Astrocyte of the spinal cord (primary cell): ENCODE results near the gene SPI1.

Source experiments
- DNase-seq: peaks from one replicate; pipeline ENCODE4 v3.0.0; 2011; ENCODE audit warnings: low read depth, low spot score
- H3K4me3 ChIP-seq: 2 replicates; pipeline ENCODE4 v1.5.1; 2011; ENCODE audit warnings: low read depth, mild to moderate bottlenecking, low read length, moderate library complexity
- CTCF ChIP-seq: IDR thresholded peaks from 2 replicates; pipeline ENCODE4 v1.5.1; 2012; ENCODE audit warnings: low read depth, mild to moderate bottlenecking, low read length, inconsistent platforms
- in situ Hi-C: cut with HindIII; loops from 2 replicates; pipeline ENCODE4 v1.10.0; 2017; ENCODE audit warnings: low sequenced_read_pairs

Gene SPI1

GRCh38 chr11:47369676-47370075, 8.7 kb downstream of the SPI1 start:
- no peak for DNase-seq
- TF ChIP-seq CTCF: no peak
- no peak overlapping the region for H3K4me3 ChIP-seq
- in situ Hi-C loops: no loop called here

- DNase-seq: no peak
- no peak overlapping the region for H3K4me3 ChIP-seq
- TF ChIP-seq CTCF: no peak
- in situ Hi-C loops: no loop called here
These were observed 12.3 kb downstream of the SPI1 start for GRCh38 chr11:47366020-47366490.

GRCh38 chr11:47361419-47361818, 16.9 kb downstream of the SPI1 start:
- in situ Hi-C loops: no loop called here
- DNase-seq: no peak
- TF ChIP-seq CTCF: no peak
- no peak overlapping the region for H3K4me3 ChIP-seq

- no peak overlapping the region for H3K4me3 ChIP-seq
- no peak for DNase-seq
- in situ Hi-C loops: no loop called here
- no peak for TF ChIP-seq CTCF
These were observed 18.0 kb downstream of the SPI1 start for GRCh38 chr11:47360341-47360740.

GRCh38 chr11:47359586-47359985, 18.8 kb downstream of the SPI1 start:
- no peak overlapping the region for H3K4me3 ChIP-seq
- DNase-seq: no peak
- in situ Hi-C loops: no loop called here
- no peak for TF ChIP-seq CTCF

GRCh38 chr11:47359162-47359561, 19.2 kb downstream of the SPI1 start:
- in situ Hi-C loops: no loop called here
- TF ChIP-seq CTCF: no peak
- no peak for DNase-seq
- H3K4me3 ChIP-seq: no peak overlapping the region

GRCh38 chr11:47358731-47359051, 19.7 kb downstream of the SPI1 start:
- TF ChIP-seq CTCF: no peak

More at GRCh38 chr11:47358731-47359051, 19.7 kb downstream of the SPI1 start:
- in situ Hi-C loops: no loop called here
- no peak overlapping the region for H3K4me3 ChIP-seq
- DNase-seq: no peak
